ENCODE results near the gene NANOS3.
"Not testable (repeated sequence)": the region's sequence is repeated elsewhere in the genome, so short reads cannot be mapped to it uniquely, and the experiment has no call there.

The NANOS3 gene

GRCh38 chr19:13842291-13843103 is 34.4 kb upstream of the NANOS3 start:
- in situ Hi-C loops (cut with MboI; ENCODE audit: low pct_unique_long_range_greater_than_20kb, low sequenced_read_pairs): loop anchor here (10.0 kb wide), 1 partner anchor 58 kb away; no protein-coding TSS in a partner anchor
- peak; percentile 43 for DNase-seq

- in situ Hi-C loops (cut with MboI; ENCODE audit: low pct_unique_long_range_greater_than_20kb, low sequenced_read_pairs): loop anchor here (10.0 kb wide), 1 partner anchor 59 kb away; no protein-coding TSS in a partner anchor
- DNase-seq: no peak
These were observed 33.6 kb upstream of the NANOS3 start for GRCh38 chr19:13843104-13843921.

GRCh38 chr19:13844130-13844631 is 32.8 kb upstream of the NANOS3 start:
- no peak for DNase-seq
- in situ Hi-C loops (cut with MboI; ENCODE audit: low pct_unique_long_range_greater_than_20kb, low sequenced_read_pairs): loop anchor here (10.0 kb wide), 1 partner anchor 59 kb away; no protein-coding TSS in a partner anchor

GRCh38 chr19:13846557-13847406 is 30.2 kb upstream of the NANOS3 start:
- DNase-seq: peak; percentile 97
- in situ Hi-C loops (cut with MboI; ENCODE audit: low pct_unique_long_range_greater_than_20kb, low sequenced_read_pairs): loop anchor here (10.0 kb wide), 1 partner anchor 62 kb away; no protein-coding TSS in a partner anchor

GRCh38 chr19:13847407-13848339 is 29.3 kb upstream of the NANOS3 start:
- DNase-seq: peak; percentile 92
- in situ Hi-C loops (cut with MboI; ENCODE audit: low pct_unique_long_range_greater_than_20kb, low sequenced_read_pairs): loop anchor here (10.0 kb wide), 1 partner anchor 63 kb away; no protein-coding TSS in a partner anchor

GRCh38 chr19:13848340-13848677 is 28.6 kb upstream of the NANOS3 start:
- in situ Hi-C loops (cut with MboI; ENCODE audit: low pct_unique_long_range_greater_than_20kb, low sequenced_read_pairs): loop anchor here (10.0 kb wide), 1 partner anchor 64 kb away; no protein-coding TSS in a partner anchor
- no peak for DNase-seq

- in situ Hi-C loops (cut with MboI; ENCODE audit: low pct_unique_long_range_greater_than_20kb, low sequenced_read_pairs): loop anchor here (10.0 kb wide), 1 partner anchor 64 kb away; no protein-coding TSS in a partner anchor
- no peak for DNase-seq
These were observed 27.9 kb upstream of the NANOS3 start for GRCh38 chr19:13848798-13849676.

GRCh38 chr19:13849991-13850909 is 26.7 kb upstream of the NANOS3 start:
- DNase-seq: peak; percentile 69
- in situ Hi-C loops (cut with MboI; ENCODE audit: low pct_unique_long_range_greater_than_20kb, low sequenced_read_pairs): loop anchor here (10.0 kb wide), 1 partner anchor 65 kb away; no protein-coding TSS in a partner anchor

GRCh38 chr19:13850910-13851733 is 25.8 kb upstream of the NANOS3 start:
- in situ Hi-C loops (cut with MboI; ENCODE audit: low pct_unique_long_range_greater_than_20kb, low sequenced_read_pairs): no loop called here
- no peak for DNase-seq

GRCh38 chr19:13851734-13852114 is 25.2 kb upstream of the NANOS3 start:
- DNase-seq; in situ Hi-C loops (cut with MboI; ENCODE audit: low pct_unique_long_range_greater_than_20kb, low sequenced_read_pairs): not testable (repeated sequence)

- in situ Hi-C loops (cut with MboI; ENCODE audit: low pct_unique_long_range_greater_than_20kb, low sequenced_read_pairs); DNase-seq: not testable (repeated sequence)
These were observed 24.7 kb upstream of the NANOS3 start for GRCh38 chr19:13852171-13852707.

- no peak for DNase-seq
- in situ Hi-C loops (cut with MboI; ENCODE audit: low pct_unique_long_range_greater_than_20kb, low sequenced_read_pairs): no loop called here
These were observed 20.4 kb upstream of the NANOS3 start for GRCh38 chr19:13856497-13856896.

- in situ Hi-C loops (cut with MboI; ENCODE audit: low pct_unique_long_range_greater_than_20kb, low sequenced_read_pairs): no loop called here
- DNase-seq: peak; percentile 32
These were observed 17.5 kb upstream of the NANOS3 start for GRCh38 chr19:13859361-13859880.

GRCh38 chr19:13860679-13861391 is 16.1 kb upstream of the NANOS3 start:
- in situ Hi-C loops (cut with MboI; ENCODE audit: low pct_unique_long_range_greater_than_20kb, low sequenced_read_pairs): loop anchor here (10.0 kb wide), 1 partner anchor 246 kb away; no protein-coding TSS in a partner anchor

More at GRCh38 chr19:13860679-13861391, 16.1 kb upstream of the NANOS3 start:
- no peak for DNase-seq
